22Rv1 (cell line): ENCODE results near the gene ZNF599.

Experiments used
- CTCF ChIP-seq: fragments of 450-650 bp; IDR thresholded peaks from 2 replicates; pipeline ENCODE4 v1.5.1; 2017; ENCODE audit warnings: mild to moderate bottlenecking
- ZFX ChIP-seq: fragments of 450-650 bp; IDR thresholded peaks from 2 replicates; pipeline ENCODE4 v1.6.1; 2017; ENCODE audit warnings: antibody characterized with exemption, borderline replicate concordance

- TF ChIP-seq CTCF, result no peak
- TF ChIP-seq ZFX, result no peak
These were observed 20.6 kb upstream of the ZNF599 start for GRCh38 chr19:34793565-34793964.
